K562 (cell line): ENCODE measurements around the gene UBE2H. TPM values are rescaled to one million over a fixed set of nuclear protein-coding genes. Genes with fewer than 3 reads are reported as not detected.
A peak's percentile ranks its signal among the peaks of the same experiment; 100 is the strongest.

Source experiments
- ATF3 ChIP-seq, 2 experiments: fragments of 450-650 bp in 1 of 2; sonication (generic) in 1 of 2; formaldehyde crosslinking in 1 of 2; IDR thresholded peaks in 1 of 2; conservative IDR thresholded peaks in 1 of 2; 2 replicates each; pipeline versions ENCODE4 v1.6.1 to v1.8.1; 2016 to 2023; ENCODE audit warnings: mild to moderate bottlenecking in 2 of 2, moderate library complexity in 2 of 2, inconsistent platforms in 1 of 2, missing genetic modification reagents in 1 of 2
- CC2D1A ChIP-seq: fragments of 450-650 bp; IDR thresholded peaks from 2 replicates; pipeline ENCODE4 v1.6.1; 2017; ENCODE audit warnings: mild to moderate bottlenecking
- CHD2 ChIP-seq: IDR thresholded peaks from 2 replicates; pipeline ENCODE4 v1.6.1; 2011; ENCODE audit warnings: low read depth, low read length
- ESRRA ChIP-seq: fragments of 450-650 bp; IDR thresholded peaks from 2 replicates; pipeline ENCODE4 v1.6.1; 2014; ENCODE audit warnings: low read depth, mild to moderate bottlenecking, moderate library complexity, borderline replicate concordance
- HDGF ChIP-seq: fragments of 450-650 bp; IDR thresholded peaks from 2 replicates; pipeline ENCODE4 v1.6.1; 2016
- JUNB ChIP-seq: fragments of 450-650 bp; formaldehyde crosslinking; conservative IDR thresholded peaks from 2 replicates; pipeline ENCODE4 v1.4.0; 2020; ENCODE audit warnings: mild to moderate bottlenecking
- MAZ ChIP-seq, 2 experiments: fragments of 450-650 bp in 1 of 2; sonication (generic) in 1 of 2; formaldehyde crosslinking; IDR thresholded peaks in 1 of 2; conservative IDR thresholded peaks in 1 of 2; 2 replicates each; pipeline versions ENCODE4 v1.4.0 to v1.5.0; 2020; ENCODE audit warnings: mild to moderate bottlenecking in 1 of 2, missing genetic modification reagents in 1 of 2
- POLR3G ChIP-seq: IDR thresholded peaks from 2 replicates; pipeline ENCODE4 v1.6.1; 2011; ENCODE audit not compliant: insufficient read length, insufficient replicate concordance; ENCODE audit errors: extremely low read depth
- PREB ChIP-seq: sonication (generic); formaldehyde crosslinking; IDR thresholded peaks from 2 replicates; pipeline ENCODE4 v1.8.1; 2023; ENCODE audit warnings: mild to moderate bottlenecking, missing genetic modification reagents
- RAD51 ChIP-seq: fragments of 450-650 bp; IDR thresholded peaks from 2 replicates; pipeline ENCODE4 v1.7.1; 2016; ENCODE audit warnings: low read depth, mild to moderate bottlenecking, borderline replicate concordance
- SFPQ ChIP-seq: fragments of 200-400 bp; formaldehyde crosslinking; IDR thresholded peaks from 2 replicates; pipeline ENCODE4 v1.6.1; 2017; ENCODE audit warnings: mild to moderate bottlenecking, low read depth, low read length, moderate library complexity
- SMAD1 ChIP-seq: fragments of 150-350 bp; IDR thresholded peaks from 2 replicates; pipeline ENCODE4 v1.6.1; 2014; ENCODE audit warnings: low read length, low read depth; ENCODE audit not compliant: partially characterized antibody
- SRSF1 ChIP-seq: fragments of 200-400 bp; formaldehyde crosslinking; IDR thresholded peaks from 2 replicates; pipeline ENCODE4 v1.6.1; 2017; ENCODE audit warnings: mild to moderate bottlenecking, low read depth, low read length, moderate library complexity
- THRA ChIP-seq: fragments of 450-650 bp; IDR thresholded peaks from 2 replicates; pipeline ENCODE4 v1.6.1; 2017; ENCODE audit warnings: mild to moderate bottlenecking, moderate library complexity
- ZBTB33 ChIP-seq: sonication (generic); formaldehyde crosslinking; IDR thresholded peaks from 2 replicates; pipeline ENCODE4 v1.8.1; 2023; ENCODE audit warnings: mild to moderate bottlenecking, missing genetic modification reagents
- ZFP36 ChIP-seq: fragments of 150-350 bp; IDR thresholded peaks from 2 replicates; pipeline ENCODE4 v1.6.1; 2018; ENCODE audit warnings: low read length, low read depth; ENCODE audit not compliant: partially characterized antibody
- ZNF121 ChIP-seq: sonication (generic); formaldehyde crosslinking; conservative IDR thresholded peaks from 2 replicates; pipeline ENCODE4 v1.8.0; 2022; ENCODE audit warnings: missing genetic modification reagents
- ZNF165 ChIP-seq: fragments of 250-450 bp; sonication (Bioruptor Pico); IDR thresholded peaks from 2 replicates; pipeline ENCODE4 v1.4.0; 2020; ENCODE audit warnings: borderline replicate concordance
- ZNF436 ChIP-seq: fragments of 250-450, 450-650 bp; sonication (Bioruptor Pico); formaldehyde crosslinking; IDR thresholded peaks from 2 replicates; pipeline ENCODE4 v1.7.0; 2020; ENCODE audit warnings: mild to moderate bottlenecking
- ZNF699 ChIP-seq: fragments of 250-450 bp; sonication (Bioruptor Pico); IDR thresholded peaks from 2 replicates; pipeline ENCODE4 v1.8.0; 2021; ENCODE audit warnings: mild to moderate bottlenecking, moderate library complexity; ENCODE audit not compliant: insufficient replicate concordance
- polyA plus RNA-seq, 8 experiments: library from polyadenylated mRNA; depleted of rRNA in 4 of 8; stranded (reverse) in 5 of 8; unstranded in 3 of 8; fragments of >200 nt; fragmentation: Nextera tagmentation in 2 of 8; fragmentation: Illumina TruSeq in 1 of 8; extraction: Ambion mirVana in 2 of 8; extraction: Trizol in 1 of 8; gene quantifications; 2 replicates each; pipeline versions ENCODE4 v1.2.1 to v1.2.3, GENCODE V29; 2011 to 2014; ENCODE audit warnings: inconsistent platforms in 1 of 8, missing spikeins in 1 of 8
- total RNA-seq, 7 experiments: library from RNA; depleted of rRNA in 6 of 7; stranded (reverse); fragments of >200 nt in 6 of 7; fragmentation: Illumina TruSeq in 2 of 7; extraction: Trizol in 2 of 7; gene quantifications; 2 replicates each; pipeline versions ENCODE4 v1.2.1 to v1.2.3, GENCODE V29; 2011 to 2021; ENCODE audit warnings: low replicate concordance in 1 of 7

The UBE2H gene
- total and polyA plus RNA-seq, 9 of the 15 experiments (the other 6 are each of a cell fraction or from before 2014, with no cell fraction given), result 6.3 to 33.0 (median 13.3) TPM

GRCh38 chr7:129825209-129825970 is 127.4 kb downstream of the UBE2H start (continued):
- TF ChIP-seq SFPQ (no peak), ZNF699 (CRISPR knock-in tag) (no peak), SMAD1 (no peak), SRSF1 (no peak), THRA (no peak), POLR3G (no peak), ZNF436 (CRISPR knock-in tag) (no peak), MAZ (CRISPR knock-in tag; conservative IDR thresholded peaks at IDR 0.05 in 1 of 2, IDR thresholded peaks at IDR 0.05 in 1 of 2) (peak; percentile 90 to 97), ATF3 (IDR thresholded peaks at IDR 0.05) (no peak), ATF3 (CRISPR knock-in tag; conservative IDR thresholded peaks at IDR 0.05) (no peak), CHD2 (no peak), PREB (no peak), ZFP36 (no peak), ZNF121 (no peak), ESRRA (no peak), RAD51 (no peak), HDGF (no peak), ZBTB33 (CRISPR knock-in tag) (peak; percentile 36; the same call in 1 of the 2 replicates), JUNB (CRISPR knock-in tag) (no peak), CC2D1A (no peak; the same call in 1 of the 2 replicates), ZNF165 (CRISPR knock-in tag) (0 out of 2 replicates have a peak, but pooled peaks have one; percentile 58)
